ENCODE results near the gene MT1M.

DNA sequence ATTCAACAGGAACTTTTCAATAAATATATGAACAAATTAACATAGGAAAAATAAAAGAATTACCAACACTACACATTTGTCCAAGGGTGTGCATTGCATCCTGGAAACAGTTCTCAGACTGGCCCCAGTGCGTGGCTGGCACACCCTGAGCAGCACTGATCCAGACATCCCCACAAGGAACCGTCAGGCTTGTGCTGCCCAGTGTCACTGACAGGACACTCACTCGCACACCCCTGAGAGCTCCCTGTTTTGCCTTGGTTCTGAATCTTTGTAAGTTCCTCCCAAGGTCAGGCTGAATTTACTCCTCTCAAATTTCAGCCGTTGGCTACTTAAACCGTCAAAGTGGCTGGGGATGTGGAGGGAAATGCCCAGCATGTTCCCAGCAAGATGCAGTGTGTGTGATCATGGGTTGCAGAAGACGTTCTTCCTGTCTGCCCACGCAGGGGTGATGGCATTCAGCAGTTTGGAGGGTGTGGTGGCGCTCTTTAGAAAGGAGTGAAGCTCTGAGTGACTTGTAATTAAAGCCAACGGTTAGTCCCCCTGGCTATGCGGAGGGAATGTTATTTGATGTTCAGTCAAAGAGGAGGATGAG, 22.3 kb upstream of the MT1M start:
- TF ChIP-seq EZH2phosphoT487 (IDR thresholded peaks at IDR 0.05; ENCODE audit: unreplicated experiment) (no peak), POLR2AphosphoS5 (IDR thresholded peaks at IDR 0.05; ENCODE audit: low read depth) (no peak), JUNB (IDR thresholded peaks at IDR 0.05; ENCODE audit: unreplicated experiment) (no peak), CREB1 (CRISPR knock-in tag; IDR thresholded peaks at IDR 0.05; ENCODE audit: low read depth) (no peak)
- TF ChIP-seq, protein P1, sequence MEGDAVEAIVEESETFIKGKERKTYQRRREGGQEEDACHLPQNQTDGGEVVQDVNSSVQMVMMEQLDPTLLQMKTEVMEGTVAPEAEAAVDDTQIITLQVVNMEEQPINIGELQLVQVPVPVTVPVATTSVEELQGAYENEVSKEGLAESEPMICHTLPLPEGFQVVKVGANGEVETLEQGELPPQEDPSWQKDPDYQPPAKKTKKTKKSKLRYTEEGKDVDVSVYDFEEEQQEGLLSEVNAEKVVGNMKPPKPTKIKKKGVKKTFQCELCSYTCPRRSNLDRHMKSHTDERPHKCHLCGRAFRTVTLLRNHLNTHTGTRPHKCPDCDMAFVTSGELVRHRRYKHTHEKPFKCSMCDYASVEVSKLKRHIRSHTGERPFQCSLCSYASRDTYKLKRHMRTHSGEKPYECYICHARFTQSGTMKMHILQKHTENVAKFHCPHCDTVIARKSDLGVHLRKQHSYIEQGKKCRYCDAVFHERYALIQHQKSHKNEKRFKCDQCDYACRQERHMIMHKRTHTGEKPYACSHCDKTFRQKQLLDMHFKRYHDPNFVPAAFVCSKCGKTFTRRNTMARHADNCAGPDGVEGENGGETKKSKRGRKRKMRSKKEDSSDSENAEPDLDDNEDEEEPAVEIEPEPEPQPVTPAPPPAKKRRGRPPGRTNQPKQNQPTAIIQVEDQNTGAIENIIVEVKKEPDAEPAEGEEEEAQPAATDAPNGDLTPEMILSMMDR (conservative IDR thresholded peaks at IDR 0.05; ENCODE audit: low read depth in 2 of 2), result no peak

Data from GM23338 (cell line).